Gastrocnemius medialis (tissue), 4 donors: ENCODE measurements around the gene PHF21B. TPM values are rescaled to one million over a fixed set of nuclear protein-coding genes. Genes with fewer than 3 reads are reported as not detected.

Source experiments
- ATAC-seq, 2 donors: fragments of 150-250 bp; one replicate each; pipeline ENCODE4 v1.9.1; 2016
- DNase-seq, 2 donors: peaks; one replicate each; pipeline ENCODE4 v3.0.0-alpha.2; 2019
- H3K27ac ChIP-seq, 4 donors: fragments of 200-600 bp; sonication (generic); 1 replicate in 1 of 4; 2 replicates in 3 of 4; pipeline ENCODE4 v1.5.1; 2016 to 2018; ENCODE audit warnings: mild to moderate bottlenecking in 2 of 4, moderate library complexity in 1 of 4
- H3K27me3 ChIP-seq, 3 donors: fragments of 200-600 bp; sonication (generic) in 2 of 3; 1 replicate in 1 of 3; 2 replicates in 2 of 3; pipeline versions ENCODE4 v1.5.1 to v1.6.0; 2016 to 2019; ENCODE audit warnings: mild to moderate bottlenecking in 1 of 3, moderate library complexity in 1 of 3
- H3K36me3 ChIP-seq, 2 donors: fragments of 200-600 bp; sonication (generic) in 1 of 2; one replicate each; pipeline ENCODE4 v1.5.1; 2017 to 2018
- H3K4me1 ChIP-seq, 2 donors: fragments of 200-600 bp; sonication (generic) in 1 of 2; one replicate each; pipeline ENCODE4 v1.5.1; 2016 to 2017; ENCODE audit warnings: mild to moderate bottlenecking in 2 of 2
- H3K4me3 ChIP-seq, 4 donors: fragments of 200-600 bp; sonication (generic) in 3 of 4; 1 replicate in 1 of 4; 2 replicates in 3 of 4; pipeline ENCODE4 v1.5.1; 2016 to 2019; ENCODE audit warnings: mild to moderate bottlenecking in 2 of 4
- H3K9me3 ChIP-seq, 3 donors: fragments of 200-600 bp; sonication (generic) in 2 of 3; 1 replicate in 1 of 3; 2 replicates in 2 of 3; pipeline ENCODE4 v1.5.1; 2016 to 2019
- POLR2A ChIP-seq, 2 donors: fragments of 450-650 bp; IDR thresholded peaks; one replicate each; pipeline ENCODE4 v1.6.1; 2017; ENCODE audit warnings: antibody characterized with exemption in 2 of 2, mild to moderate bottlenecking in 2 of 2, moderate library complexity in 2 of 2
- in situ Hi-C, 4 donors: fragments of 200-750 bp; cut with MboI; loops; one replicate each; pipeline versions ENCODE4 v1.15.0 to v1.8.0; 2017; ENCODE audit warnings: low sequenced_read_pairs in 4 of 4
- intact Hi-C: fragments of 100-400 bp; cut with DNase I; formaldehyde crosslinking; loops from one replicate; pipeline ENCODE4 v1.15.1; 2023; ENCODE audit warnings: low total_unique reads
- total RNA-seq, 4 donors: library from RNA; depleted of rRNA; stranded (reverse); fragments of >200 nt; gene quantifications; one replicate each; pipeline versions ENCODE4 v1.1.0 to v1.2.3, GENCODE V29; 2016
- TF ChIP-seq, protein P1 (sequence below), 5 experiments: fragments of 450-650 bp in 3 of 5; fragments of 200-600 bp in 2 of 5; sonication (generic) in 2 of 5; IDR thresholded peaks in 4 of 5; conservative IDR thresholded peaks in 1 of 5; 1 replicate in 4 of 5; 2 replicates in 1 of 5; pipeline ENCODE4 v1.5.1; 2016 to 2019; ENCODE audit warnings: antibody characterized with exemption in 5 of 5, mild to moderate bottlenecking in 3 of 5, moderate library complexity in 3 of 5

PHF21B gene
- total RNA-seq, 4 donors from 2014 or later, result 0.07 TPM; not detected in 3

DNA sequence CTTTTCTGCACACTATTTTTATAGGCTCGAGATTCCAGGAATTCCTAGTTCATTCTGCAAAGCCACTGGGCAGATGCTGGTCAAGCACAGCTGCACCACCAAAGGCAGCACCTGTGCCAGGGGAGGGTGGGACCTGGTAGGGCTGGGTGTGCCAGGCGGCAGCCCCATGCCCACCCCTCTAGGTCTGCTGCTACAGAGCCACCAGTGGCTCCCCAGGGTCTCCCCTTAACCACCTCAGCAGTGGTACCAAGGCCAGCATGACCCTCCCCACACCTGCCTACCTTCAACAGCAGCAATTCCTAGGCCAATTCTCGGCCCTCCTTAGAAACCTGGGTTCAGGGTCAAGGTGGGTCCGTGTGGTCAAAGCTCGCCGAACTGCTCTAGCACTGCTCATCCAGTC, 39.5 kb downstream of the PHF21B start:
- no peaks in the 10 kb centered on the region for H3K4me1 ChIP-seq
- in situ Hi-C loops (no loop called here), intact Hi-C loops (no loop called here)
- TF ChIP-seq POLR2A (IDR thresholded peaks at IDR 0.05), result no peak
- TF ChIP-seq, protein P1, sequence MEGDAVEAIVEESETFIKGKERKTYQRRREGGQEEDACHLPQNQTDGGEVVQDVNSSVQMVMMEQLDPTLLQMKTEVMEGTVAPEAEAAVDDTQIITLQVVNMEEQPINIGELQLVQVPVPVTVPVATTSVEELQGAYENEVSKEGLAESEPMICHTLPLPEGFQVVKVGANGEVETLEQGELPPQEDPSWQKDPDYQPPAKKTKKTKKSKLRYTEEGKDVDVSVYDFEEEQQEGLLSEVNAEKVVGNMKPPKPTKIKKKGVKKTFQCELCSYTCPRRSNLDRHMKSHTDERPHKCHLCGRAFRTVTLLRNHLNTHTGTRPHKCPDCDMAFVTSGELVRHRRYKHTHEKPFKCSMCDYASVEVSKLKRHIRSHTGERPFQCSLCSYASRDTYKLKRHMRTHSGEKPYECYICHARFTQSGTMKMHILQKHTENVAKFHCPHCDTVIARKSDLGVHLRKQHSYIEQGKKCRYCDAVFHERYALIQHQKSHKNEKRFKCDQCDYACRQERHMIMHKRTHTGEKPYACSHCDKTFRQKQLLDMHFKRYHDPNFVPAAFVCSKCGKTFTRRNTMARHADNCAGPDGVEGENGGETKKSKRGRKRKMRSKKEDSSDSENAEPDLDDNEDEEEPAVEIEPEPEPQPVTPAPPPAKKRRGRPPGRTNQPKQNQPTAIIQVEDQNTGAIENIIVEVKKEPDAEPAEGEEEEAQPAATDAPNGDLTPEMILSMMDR (IDR thresholded peaks at IDR 0.05 in 4 of 5, conservative IDR thresholded peaks at IDR 0.05 in 1 of 5), result no peak
- H3K36me3 ChIP-seq, result no peaks in the 10 kb centered on the region
- H3K9me3 ChIP-seq, result no peaks in the 10 kb centered on the region
- H3K27me3 ChIP-seq, result peaks cover 0 to 9% (median 0%) of the 10 kb centered on the region in 3 donors
- DNase-seq, result no peak
- no peak overlapping the region for H3K4me3 ChIP-seq
- ATAC-seq, result no peak
- no peak overlapping the region for H3K27ac ChIP-seq

DNA sequence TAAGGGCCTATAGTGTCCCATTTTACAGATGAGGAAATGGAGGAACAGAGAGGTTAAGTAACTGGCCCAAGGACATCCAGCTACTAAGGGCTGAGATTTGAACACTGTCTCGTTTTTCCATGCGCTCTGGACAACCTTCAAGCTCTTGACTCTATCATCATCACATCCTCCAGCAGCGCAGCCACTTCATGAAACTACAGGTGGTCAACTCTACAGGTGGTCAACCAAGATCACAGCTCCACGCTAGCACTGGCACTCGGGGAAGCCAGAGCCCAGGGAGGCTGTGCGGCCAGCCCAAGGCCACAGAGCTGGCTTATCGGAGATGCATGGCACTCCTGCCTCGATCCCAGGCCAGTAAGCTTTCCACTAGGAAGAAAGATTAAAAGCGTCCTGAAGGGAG, 40.0 kb downstream of the PHF21B start:
- no peaks in the 10 kb centered on the region for H3K4me1 ChIP-seq
- intact Hi-C loops (no loop called here), in situ Hi-C loops (no loop called here)
- H3K27me3 ChIP-seq, result peaks cover 0 to 9% (median 0%) of the 10 kb centered on the region in 3 donors
- H3K9me3 ChIP-seq, result no peaks in the 10 kb centered on the region
- no peak for DNase-seq
- ATAC-seq, result no peak
- no peak for TF ChIP-seq POLR2A (IDR thresholded peaks at IDR 0.05)
- TF ChIP-seq, protein P1 (IDR thresholded peaks at IDR 0.05 in 4 of 5, conservative IDR thresholded peaks at IDR 0.05 in 1 of 5), result no peak
- no peak overlapping the region for H3K4me3 ChIP-seq
- H3K36me3 ChIP-seq, result no peaks in the 10 kb centered on the region
- no peak overlapping the region for H3K27ac ChIP-seq

DNA sequence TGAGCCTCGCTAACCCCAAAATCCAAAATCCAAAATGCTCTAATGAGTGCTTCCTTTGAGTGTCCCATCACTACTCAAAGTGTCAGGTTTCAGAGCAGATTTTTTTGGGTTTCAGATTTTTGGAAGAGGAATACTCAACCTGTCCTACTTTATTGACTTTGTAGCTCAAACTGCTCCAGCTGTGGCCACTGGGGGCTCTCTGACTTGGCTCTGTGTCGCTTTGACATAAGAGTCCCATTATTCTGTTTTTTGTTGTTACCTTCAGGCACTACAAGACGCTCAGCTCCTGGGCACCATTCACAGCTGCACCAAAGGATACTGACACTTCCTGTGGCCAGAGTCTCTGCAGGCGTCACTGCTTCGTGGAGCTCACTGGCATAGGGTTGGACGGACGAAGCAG, 41.1 kb downstream of the PHF21B start:
- Histone ChIP-seq H3K4me1 (no peaks in the 10 kb centered on the region), H3K4me3 (no peak overlapping the region), H3K27ac (no peak overlapping the region), H3K9me3 (no peaks in the 10 kb centered on the region), H3K36me3 (no peaks in the 10 kb centered on the region), H3K27me3 (peaks cover 0 to 9% (median 0%) of the 10 kb centered on the region in 3 donors)
- ATAC-seq (no peak), DNase-seq (no peak)
- intact Hi-C loops (no loop called here), in situ Hi-C loops (no loop called here)
- no peak for TF ChIP-seq POLR2A (IDR thresholded peaks at IDR 0.05)
- TF ChIP-seq, protein P1 (IDR thresholded peaks at IDR 0.05 in 4 of 5, conservative IDR thresholded peaks at IDR 0.05 in 1 of 5), result no peak

DNA sequence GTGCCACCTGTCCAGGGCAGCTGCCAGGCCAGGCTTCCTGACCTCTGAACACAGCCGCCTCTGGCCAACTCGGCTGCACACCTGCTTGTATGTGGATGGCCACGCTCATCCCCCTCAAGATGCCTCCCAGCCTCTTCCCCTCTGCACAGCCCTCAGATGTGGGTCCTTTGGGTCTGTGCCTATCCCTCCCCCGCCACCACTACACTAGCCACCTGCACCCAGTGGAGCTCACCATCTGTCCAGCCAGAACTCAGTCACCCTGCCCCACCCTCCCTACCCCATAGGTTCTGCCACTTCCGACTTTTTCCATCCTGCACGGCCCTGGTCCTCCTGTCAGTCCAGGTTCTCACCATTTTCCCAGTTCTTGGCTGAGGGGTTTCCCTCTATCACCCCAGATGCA, 44.6 kb downstream of the PHF21B start:
- in situ Hi-C loops (no loop called here), intact Hi-C loops (no loop called here)
- no peaks in the 10 kb centered on the region for H3K4me1 ChIP-seq
- H3K27ac ChIP-seq, result no peak overlapping the region
- ATAC-seq, result no peak
- DNase-seq, result no peak
- no peaks in the 10 kb centered on the region for H3K36me3 ChIP-seq
- TF ChIP-seq, protein P1 (IDR thresholded peaks at IDR 0.05 in 4 of 5, conservative IDR thresholded peaks at IDR 0.05 in 1 of 5), result no peak
- H3K9me3 ChIP-seq, result no peaks in the 10 kb centered on the region
- H3K27me3 ChIP-seq, result no peaks in the 10 kb centered on the region
- no peak overlapping the region for H3K4me3 ChIP-seq

DNA sequence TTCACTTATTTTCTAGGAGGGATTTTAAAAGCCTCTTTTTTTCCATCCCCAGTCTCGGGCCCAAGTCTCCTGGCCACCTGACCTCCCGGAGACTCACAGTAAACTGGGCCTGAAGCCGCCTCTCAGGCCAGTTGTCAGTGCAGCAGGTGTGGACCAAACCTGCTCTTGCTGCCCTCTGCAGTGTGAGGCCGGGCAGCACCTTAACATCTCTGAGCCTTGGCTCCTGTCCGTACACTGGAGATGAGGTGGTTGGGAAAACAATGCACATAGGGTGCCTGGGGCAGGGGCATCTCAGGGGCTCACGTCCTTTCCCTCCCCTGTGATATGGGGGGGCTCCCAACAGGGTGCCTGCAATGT, 45.1 kb downstream of the PHF21B start:
- no peaks in the 10 kb centered on the region for H3K27me3 ChIP-seq
- TF ChIP-seq, protein P1 (IDR thresholded peaks at IDR 0.05 in 4 of 5, conservative IDR thresholded peaks at IDR 0.05 in 1 of 5), result no peak
- no peak for TF ChIP-seq POLR2A (IDR thresholded peaks at IDR 0.05)
- intact Hi-C loops (no loop called here), in situ Hi-C loops (no loop called here)
- no peak overlapping the region for H3K4me3 ChIP-seq
- H3K36me3 ChIP-seq, result no peaks in the 10 kb centered on the region
- ATAC-seq (no peak), DNase-seq (no peak)
- no peaks in the 10 kb centered on the region for H3K9me3 ChIP-seq
- H3K27ac ChIP-seq, result no peak overlapping the region
- no peaks in the 10 kb centered on the region for H3K4me1 ChIP-seq
